Osteocyte (in vitro differentiated cells): ENCODE measurements around the gene HAS3. TPM values are rescaled to one million over a fixed set of nuclear protein-coding genes. Genes with fewer than 3 reads are reported as not detected.

Experiments
- DNase-seq: peaks from one replicate; pipeline ENCODE4 v3.0.0; 2021; ENCODE audit warnings: mixed read lengths; ENCODE audit not compliant: unreplicated experiment; ENCODE audit errors: extremely low spot score
- H3K27ac Mint-ChIP-seq: one replicate; pipeline ENCODE4 v1.8.0; 2021; ENCODE audit warnings: mild to moderate bottlenecking, mixed read lengths; ENCODE audit not compliant: unreplicated experiment
- H3K27me3 Mint-ChIP-seq: one replicate; pipeline ENCODE4 v1.8.0; 2021; ENCODE audit warnings: mixed read lengths; ENCODE audit not compliant: unreplicated experiment
- H3K36me3 Mint-ChIP-seq: one replicate; pipeline ENCODE4 v1.8.0; 2021; ENCODE audit warnings: mixed read lengths; ENCODE audit not compliant: unreplicated experiment
- H3K4me1 Mint-ChIP-seq: one replicate; pipeline ENCODE4 v1.8.0; 2021; ENCODE audit warnings: mixed read lengths; ENCODE audit not compliant: unreplicated experiment
- H3K4me3 Mint-ChIP-seq: one replicate; pipeline ENCODE4 v1.8.0; 2021; ENCODE audit warnings: mild to moderate bottlenecking, moderate library complexity, mixed read lengths; ENCODE audit not compliant: unreplicated experiment
- H3K9me3 Mint-ChIP-seq: one replicate; pipeline ENCODE4 v1.8.0; 2021; ENCODE audit warnings: mixed read lengths; ENCODE audit not compliant: unreplicated experiment
- total RNA-seq: library from RNA; stranded (reverse); gene quantifications from 2 replicates; pipeline ENCODE4 v1.2.1, GENCODE V29; 2021
- TF ChIP-seq, protein P1 (sequence below): fragments of 200-600 bp; sonication (generic); IDR thresholded peaks from 2 replicates; pipeline ENCODE4 v1.5.0; 2021; ENCODE audit warnings: antibody characterized with exemption, mild to moderate bottlenecking, moderate library complexity

Gene HAS3
- total RNA-seq, 1 donor from 2014 or later = 1.6 TPM

DNA sequence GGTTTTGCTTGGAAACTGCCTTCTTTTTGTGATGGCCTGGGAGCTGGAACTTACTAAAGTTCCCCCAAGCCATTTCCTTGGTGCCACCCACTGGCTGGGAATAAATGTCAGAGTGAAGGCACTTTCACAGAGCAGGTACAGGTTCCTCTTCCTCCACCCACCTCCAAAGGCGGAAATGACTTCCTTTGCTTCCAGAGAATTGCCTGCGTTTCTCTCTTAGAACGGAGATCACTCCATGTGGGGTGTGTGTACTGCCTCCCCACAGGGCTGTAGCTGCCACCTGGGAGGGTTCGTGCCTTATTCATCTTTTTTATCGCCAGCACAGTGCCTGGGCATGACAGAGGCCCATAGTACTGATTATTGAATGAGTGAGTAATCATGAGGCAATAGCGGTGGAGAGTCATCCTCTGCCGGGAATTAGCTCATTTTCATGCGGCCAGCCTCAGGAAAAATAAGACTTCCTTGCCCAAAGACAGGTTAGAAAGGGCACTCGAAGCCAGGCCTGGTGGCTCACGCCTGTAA lies 32.2 kb upstream of the HAS3 start:
- DNase-seq = no peak
- H3K27ac Mint-ChIP-seq = peak overlapping the region; percentile 57
- H3K4me1 Mint-ChIP-seq = peaks cover 14% of the 10 kb centered on the region
- no peaks in the 10 kb centered on the region for H3K36me3 Mint-ChIP-seq
- TF ChIP-seq, protein P1, sequence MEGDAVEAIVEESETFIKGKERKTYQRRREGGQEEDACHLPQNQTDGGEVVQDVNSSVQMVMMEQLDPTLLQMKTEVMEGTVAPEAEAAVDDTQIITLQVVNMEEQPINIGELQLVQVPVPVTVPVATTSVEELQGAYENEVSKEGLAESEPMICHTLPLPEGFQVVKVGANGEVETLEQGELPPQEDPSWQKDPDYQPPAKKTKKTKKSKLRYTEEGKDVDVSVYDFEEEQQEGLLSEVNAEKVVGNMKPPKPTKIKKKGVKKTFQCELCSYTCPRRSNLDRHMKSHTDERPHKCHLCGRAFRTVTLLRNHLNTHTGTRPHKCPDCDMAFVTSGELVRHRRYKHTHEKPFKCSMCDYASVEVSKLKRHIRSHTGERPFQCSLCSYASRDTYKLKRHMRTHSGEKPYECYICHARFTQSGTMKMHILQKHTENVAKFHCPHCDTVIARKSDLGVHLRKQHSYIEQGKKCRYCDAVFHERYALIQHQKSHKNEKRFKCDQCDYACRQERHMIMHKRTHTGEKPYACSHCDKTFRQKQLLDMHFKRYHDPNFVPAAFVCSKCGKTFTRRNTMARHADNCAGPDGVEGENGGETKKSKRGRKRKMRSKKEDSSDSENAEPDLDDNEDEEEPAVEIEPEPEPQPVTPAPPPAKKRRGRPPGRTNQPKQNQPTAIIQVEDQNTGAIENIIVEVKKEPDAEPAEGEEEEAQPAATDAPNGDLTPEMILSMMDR = no peak
- no peaks in the 10 kb centered on the region for H3K27me3 Mint-ChIP-seq
- H3K4me3 Mint-ChIP-seq = no peak overlapping the region
- no peaks in the 10 kb centered on the region for H3K9me3 Mint-ChIP-seq

DNA sequence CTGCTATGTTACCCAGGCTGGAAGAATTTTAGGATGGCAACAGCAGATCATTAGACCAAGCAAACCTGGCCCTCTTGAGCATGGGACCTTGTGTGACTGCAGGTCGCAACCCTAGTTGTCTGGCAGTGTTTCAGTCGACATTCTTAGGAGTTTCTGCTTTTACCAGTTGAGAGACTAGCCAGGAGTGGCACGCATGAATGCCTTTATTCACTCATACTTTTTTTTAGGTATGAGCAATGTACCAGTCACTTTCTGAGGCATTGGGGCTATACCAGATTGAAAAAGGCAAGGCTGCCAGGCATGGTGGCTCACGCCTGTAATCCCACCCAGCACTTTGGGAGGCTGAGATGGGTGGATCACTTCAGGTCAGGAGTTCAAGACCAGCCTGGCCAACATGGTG lies 28.2 kb upstream of the HAS3 start:
- DNase-seq = no peak
- no peaks in the 10 kb centered on the region for H3K9me3 Mint-ChIP-seq
- TF ChIP-seq, protein P1 = no peak
- H3K27me3 Mint-ChIP-seq = no peaks in the 10 kb centered on the region
- no peak overlapping the region for H3K4me3 Mint-ChIP-seq
- no peak overlapping the region for H3K27ac Mint-ChIP-seq
- H3K4me1 Mint-ChIP-seq = peaks cover 13% of the 10 kb centered on the region
- H3K36me3 Mint-ChIP-seq = no peaks in the 10 kb centered on the region

DNA sequence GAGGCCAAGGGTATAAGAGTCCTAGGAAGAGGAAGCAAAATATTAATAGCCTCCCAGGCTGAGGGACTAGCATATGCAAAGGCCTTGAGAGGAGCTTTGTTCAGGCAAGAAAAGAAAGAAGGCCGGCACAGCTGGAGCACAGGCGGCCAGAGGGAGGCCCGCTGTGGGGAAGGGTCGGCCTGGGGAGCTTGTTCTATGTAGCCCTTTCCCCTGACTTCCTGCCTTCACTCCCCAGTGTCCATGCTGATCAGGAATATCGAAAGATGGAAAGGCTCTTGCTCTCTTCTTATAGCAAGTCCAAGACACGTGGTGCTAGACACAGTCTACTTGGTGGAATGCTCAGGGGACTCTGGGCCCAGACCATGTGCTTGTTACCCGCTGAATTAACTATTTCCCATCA lies 27.4 kb upstream of the HAS3 start:
- no peak for DNase-seq
- Mint-ChIP-seq H3K36me3 (no peaks in the 10 kb centered on the region), H3K27ac (no peak overlapping the region), H3K4me1 (peaks cover 5% of the 10 kb centered on the region), H3K27me3 (no peaks in the 10 kb centered on the region), H3K9me3 (no peaks in the 10 kb centered on the region), H3K4me3 (no peak overlapping the region)
- TF ChIP-seq, protein P1 = no peak

DNA sequence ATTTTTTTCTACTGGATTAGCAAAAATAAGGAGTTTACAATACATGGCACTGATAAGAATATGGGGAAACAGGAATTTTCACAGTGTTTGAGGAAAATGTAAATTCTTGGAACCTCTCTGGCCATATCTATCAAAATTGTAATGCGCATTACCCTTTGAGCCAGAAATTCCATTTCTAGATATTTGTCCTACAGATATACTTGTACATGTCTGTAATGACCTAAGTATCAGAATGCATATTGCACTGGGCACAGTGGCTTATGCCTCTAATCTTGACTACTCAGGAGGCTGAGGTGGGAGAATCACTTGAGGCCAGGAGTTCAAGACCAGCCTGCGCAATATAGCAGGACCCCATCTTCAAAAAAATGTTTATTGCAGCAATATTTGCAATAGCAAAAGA lies 25.8 kb upstream of the HAS3 start:
- no peak overlapping the region for H3K4me3 Mint-ChIP-seq
- no peak overlapping the region for H3K27ac Mint-ChIP-seq
- H3K9me3 Mint-ChIP-seq = no peaks in the 10 kb centered on the region
- H3K36me3 Mint-ChIP-seq = peaks cover under 1% of the 10 kb centered on the region
- H3K27me3 Mint-ChIP-seq = no peaks in the 10 kb centered on the region
- no peaks in the 10 kb centered on the region for H3K4me1 Mint-ChIP-seq
- TF ChIP-seq, protein P1 = no peak
- DNase-seq = no peak

DNA sequence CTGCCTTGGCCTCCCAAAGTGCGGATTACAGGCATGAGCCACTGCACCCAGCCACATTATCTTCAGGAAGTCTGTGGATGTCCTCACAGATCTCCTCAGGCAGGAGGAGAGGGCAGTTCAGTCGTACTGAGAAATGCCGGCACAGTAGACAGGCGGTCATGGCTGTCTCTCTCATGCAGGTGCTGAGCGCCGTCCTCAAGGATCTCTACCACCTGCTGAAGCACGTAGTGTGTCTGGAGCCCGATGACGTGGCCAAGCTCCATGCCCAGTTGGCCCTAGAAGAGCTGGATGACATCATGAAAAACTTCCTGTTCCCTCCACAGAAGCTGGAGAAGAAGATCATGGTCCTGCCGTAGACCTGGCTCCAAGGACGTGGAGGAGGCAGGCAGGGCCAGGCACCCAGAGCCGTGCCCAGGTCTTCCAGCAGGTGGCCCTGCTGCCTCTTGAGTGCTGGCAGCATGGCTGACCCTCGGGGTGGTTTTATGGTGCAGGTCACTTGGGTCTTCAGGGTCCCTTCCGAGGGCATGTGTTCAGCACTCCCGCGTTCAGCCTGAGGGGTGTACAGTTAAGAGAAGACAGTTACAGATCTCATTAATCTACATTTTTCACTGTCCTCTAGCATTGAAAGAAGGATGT lies 22.0 kb upstream of the HAS3 start:
- H3K36me3 Mint-ChIP-seq = peaks cover 4% of the 10 kb centered on the region
- no peak overlapping the region for H3K27ac Mint-ChIP-seq

More for the DNA sequence above, 22.0 kb upstream of the HAS3 start:
- Mint-ChIP-seq H3K4me3 (no peak overlapping the region), H3K4me1 (no peaks in the 10 kb centered on the region), H3K27me3 (no peaks in the 10 kb centered on the region), H3K9me3 (no peaks in the 10 kb centered on the region)
- TF ChIP-seq, protein P1 = no peak
- DNase-seq = no peak
